ENCODE data around the gene GALNT16. TPM values are rescaled to one million over a fixed set of nuclear protein-coding genes. Genes with fewer than 3 reads are reported as not detected.

The GALNT16 gene
- total and polyA plus RNA-seq, 3 donors from 2014 or later: 5.6 to 11.1 (median 6.3) TPM

DNA sequence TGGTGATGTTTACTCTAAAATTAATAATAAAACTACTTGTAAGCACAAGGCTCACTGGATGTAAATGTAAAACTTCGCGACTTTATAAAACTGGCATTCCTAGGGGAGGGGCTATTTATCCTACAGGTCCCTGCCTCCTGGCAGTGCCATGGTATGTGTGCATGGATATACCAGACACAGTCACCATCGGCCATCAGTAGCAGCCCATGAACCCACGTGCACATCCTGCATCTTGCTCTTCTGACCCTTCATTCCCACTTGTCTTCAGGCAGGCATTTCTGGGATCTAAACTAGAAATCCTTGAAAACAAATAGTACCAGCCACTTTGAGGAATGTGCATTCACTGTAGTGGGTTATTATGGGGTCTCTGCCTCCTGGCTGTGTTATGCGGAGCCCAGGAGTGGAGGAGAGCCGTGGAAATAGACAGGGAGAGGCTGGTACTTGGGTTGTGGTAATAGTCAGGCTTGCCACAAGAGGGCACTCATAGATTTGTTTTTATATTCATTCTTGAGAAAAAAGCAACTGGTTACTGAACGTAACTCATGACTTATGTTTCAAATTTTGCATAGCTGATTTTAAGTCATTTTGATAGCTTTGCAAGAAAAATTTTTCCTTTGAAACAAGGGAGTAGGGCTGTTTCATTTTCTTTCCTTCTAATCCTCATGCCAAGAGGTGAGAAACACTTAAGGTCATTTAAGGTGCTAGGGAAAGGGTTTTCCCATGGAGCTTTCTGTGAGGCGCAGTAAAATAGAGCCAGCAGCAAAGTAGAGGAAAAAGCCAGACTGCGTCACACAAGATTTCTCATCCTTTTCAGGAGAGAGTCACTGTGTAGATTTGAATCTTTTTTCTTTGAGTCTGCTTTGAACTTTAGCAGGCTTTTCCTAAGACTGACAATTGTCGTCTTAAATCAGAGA, 17.4 kb upstream of the GALNT16 start:
- peak; percentile 80 for DNase-seq
- H3K27ac ChIP-seq: peak overlapping the region in 1 of 2 donors; percentile 19
- H3K9me3 ChIP-seq: no peaks in the 10 kb centered on the region
- no peaks in the 10 kb centered on the region for H3K27me3 ChIP-seq
- H3K4me1 ChIP-seq: peaks cover 6% of the 10 kb centered on the region
- H3K36me3 ChIP-seq (ENCODE audit: low read depth, missing control alignments): no peaks in the 10 kb centered on the region
- 54 to 55% methylated on average over 10 of the region's 10 CpGs for WGBS, 2 donors
- H3K4me3 ChIP-seq: no peak overlapping the region
- intact Hi-C loops (cut with DNase I; ENCODE audit: low total_unique reads): loop anchor here (10.0 kb wide), 2 partner anchors 122 to 212 kb away; no protein-coding TSS in a partner anchor
- TF ChIP-seq CTCF (IDR thresholded peaks at IDR 0.05) (peak; percentile 70 to 75 (median 74)), POLR2A (IDR thresholded peaks at IDR 0.05) (no peak)

GRCh38 chr14:69244946-69245345, 15.0 kb upstream of the GALNT16 start:
- Histone ChIP-seq H3K4me3 (no peak overlapping the region), H3K36me3 (ENCODE audit: low read depth, missing control alignments) (no peaks in the 10 kb centered on the region), H3K27ac (no peak overlapping the region), H3K27me3 (no peaks in the 10 kb centered on the region), H3K9me3 (no peaks in the 10 kb centered on the region), H3K4me1 (peaks cover 10% of the 10 kb centered on the region)
- WGBS, 2 donors: 90 to 92% methylated on average over 3 of the region's 3 CpGs
- intact Hi-C loops (cut with DNase I; ENCODE audit: low total_unique reads): loop anchor here (10.0 kb wide), 2 partner anchors 120 to 210 kb away; no protein-coding TSS in a partner anchor
- no peak for DNase-seq
- TF ChIP-seq POLR2A (IDR thresholded peaks at IDR 0.05): no peak
- no peak for TF ChIP-seq CTCF (IDR thresholded peaks at IDR 0.05)

- Histone ChIP-seq H3K27me3 (no peaks in the 10 kb centered on the region), H3K4me1 (peaks cover 10% of the 10 kb centered on the region), H3K9me3 (no peaks in the 10 kb centered on the region), H3K27ac (no peak overlapping the region), H3K36me3 (ENCODE audit: low read depth, missing control alignments) (no peaks in the 10 kb centered on the region), H3K4me3 (no peak overlapping the region)
- DNase-seq: no peak
- no peak for TF ChIP-seq POLR2A (IDR thresholded peaks at IDR 0.05)
- TF ChIP-seq CTCF (IDR thresholded peaks at IDR 0.05): no peak
- 87 to 88% methylated on average over 3 of the region's 3 CpGs for WGBS, 2 donors
- intact Hi-C loops (cut with DNase I; ENCODE audit: low total_unique reads): loop anchor here (10.0 kb wide), 2 partner anchors 118 to 208 kb away; no protein-coding TSS in a partner anchor
These were observed 13.6 kb upstream of the GALNT16 start for GRCh38 chr14:69246331-69246730.

- H3K27me3 ChIP-seq: no peaks in the 10 kb centered on the region
- 43 to 57% methylated on average over 3 of the region's 3 CpGs for WGBS, 2 donors
- H3K9me3 ChIP-seq: no peaks in the 10 kb centered on the region
- H3K4me3 ChIP-seq: no peak overlapping the region
- intact Hi-C loops (cut with DNase I; ENCODE audit: low total_unique reads): loop anchor here (10.0 kb wide), 2 partner anchors 117 to 207 kb away; no protein-coding TSS in a partner anchor
- peak overlapping the region in 1 of 2 donors; percentile 64 for H3K27ac ChIP-seq
- TF ChIP-seq POLR2A (IDR thresholded peaks at IDR 0.05) (no peak), CTCF (IDR thresholded peaks at IDR 0.05) (peak in 1 of 3 experiments; percentile 40)
- H3K4me1 ChIP-seq: peaks cover 10% of the 10 kb centered on the region
- no peaks in the 10 kb centered on the region for H3K36me3 ChIP-seq (ENCODE audit: low read depth, missing control alignments)
- peak; percentile 81 for DNase-seq
These were observed 12.1 kb upstream of the GALNT16 start for GRCh38 chr14:69247676-69248440.
